ENCODE measurements around the gene BMP8B. TPM values are rescaled to one million over a fixed set of nuclear protein-coding genes. Genes with fewer than 3 reads are reported as not detected.
"Not testable (repeated sequence)": the region's sequence is repeated elsewhere in the genome, so short reads cannot be mapped to it uniquely, and the experiment has no call there.

BMP8B gene
- total RNA-seq, 2 donors from 2014 or later = 0.22 to 0.63 TPM

DNA sequence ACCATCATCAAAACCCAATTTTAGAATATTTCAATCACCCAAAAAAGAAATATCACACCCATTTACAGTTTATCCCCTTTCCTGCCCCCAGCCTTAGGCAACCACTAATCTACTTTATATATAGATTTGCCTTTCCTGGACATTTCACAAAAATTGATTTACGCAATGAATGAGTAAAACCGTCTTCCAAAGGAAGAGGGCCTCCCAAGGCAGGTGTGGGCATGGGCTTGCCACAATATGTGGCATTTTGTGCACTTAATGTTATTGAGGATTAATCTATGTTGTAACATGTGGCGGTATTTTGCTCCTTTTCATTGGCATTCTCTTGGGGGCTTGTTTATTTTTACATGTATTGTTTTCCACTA lies 11.8 kb upstream of the BMP8B start:
- DNase-seq (ENCODE audit: low spot score) = no peak
- H3K27me3 ChIP-seq = no peaks in the 10 kb centered on the region
- H3K36me3 ChIP-seq = no peaks in the 10 kb centered on the region
- H3K9me3 ChIP-seq = peaks cover 0 to 6% of the 10 kb centered on the region in 2 donors
- peaks cover 0 to 5% of the 10 kb centered on the region in 2 donors for H3K4me1 ChIP-seq
- no peak overlapping the region for H3K4me3 ChIP-seq
- H3K27ac ChIP-seq = no peak overlapping the region
- TF ChIP-seq CTCF (IDR thresholded peaks at IDR 0.05) = no peak

- Histone ChIP-seq H3K27me3 (no peaks in the 10 kb centered on the region), H3K4me3 (peak overlapping the region in 1 of 2 donors; percentile 21), H3K4me1 (peaks cover 0 to 5% of the 10 kb centered on the region in 2 donors), H3K36me3 (no peaks in the 10 kb centered on the region), H3K9me3 (peaks cover 0 to under 1% of the 10 kb centered on the region in 2 donors), H3K27ac (no peak overlapping the region)
- TF ChIP-seq CTCF (IDR thresholded peaks at IDR 0.05) = peak; percentile 61 to 75
- DNase-seq (ENCODE audit: low spot score) = peak; percentile 62
These were observed 11.3 kb upstream of the BMP8B start for GRCh38 chr1:39799770-39800470.

- peak overlapping the region in 1 of 2 donors; percentile 21 for H3K4me3 ChIP-seq
These were observed 10.4 kb upstream of the BMP8B start for GRCh38 chr1:39798859-39799769.

GRCh38 chr1:39795651-39796050 lies 7.0 kb upstream of the BMP8B start:
- Histone ChIP-seq H3K9me3 (no peaks in the 10 kb centered on the region), H3K27me3 (no peaks in the 10 kb centered on the region), H3K27ac (no peak overlapping the region), H3K4me1 (peaks cover 0 to 5% of the 10 kb centered on the region in 2 donors), H3K36me3 (no peaks in the 10 kb centered on the region), H3K4me3 (no peak overlapping the region)
- no peak for DNase-seq (ENCODE audit: low spot score)
- no peak for TF ChIP-seq CTCF (IDR thresholded peaks at IDR 0.05)

More at GRCh38 chr1:39798859-39799769, 10.4 kb upstream of the BMP8B start:
- H3K27me3 ChIP-seq, H3K4me1 ChIP-seq, H3K36me3 ChIP-seq, H3K27ac ChIP-seq, H3K9me3 ChIP-seq: not testable (repeated sequence)
- DNase-seq (ENCODE audit: low spot score) = peak; percentile 79

- H3K4me3 ChIP-seq = no peak overlapping the region
- no peaks in the 10 kb centered on the region for H3K9me3 ChIP-seq
- TF ChIP-seq CTCF (IDR thresholded peaks at IDR 0.05) = no peak
- H3K27ac ChIP-seq = no peak overlapping the region
- H3K27me3 ChIP-seq = peaks cover 0 to 5% of the 10 kb centered on the region in 2 donors
- no peaks in the 10 kb centered on the region for H3K4me1 ChIP-seq
- no peaks in the 10 kb centered on the region for H3K36me3 ChIP-seq
- DNase-seq (ENCODE audit: low spot score) = no peak
These were observed 3.2 kb upstream of the BMP8B start for GRCh38 chr1:39791838-39792237.

DNA sequence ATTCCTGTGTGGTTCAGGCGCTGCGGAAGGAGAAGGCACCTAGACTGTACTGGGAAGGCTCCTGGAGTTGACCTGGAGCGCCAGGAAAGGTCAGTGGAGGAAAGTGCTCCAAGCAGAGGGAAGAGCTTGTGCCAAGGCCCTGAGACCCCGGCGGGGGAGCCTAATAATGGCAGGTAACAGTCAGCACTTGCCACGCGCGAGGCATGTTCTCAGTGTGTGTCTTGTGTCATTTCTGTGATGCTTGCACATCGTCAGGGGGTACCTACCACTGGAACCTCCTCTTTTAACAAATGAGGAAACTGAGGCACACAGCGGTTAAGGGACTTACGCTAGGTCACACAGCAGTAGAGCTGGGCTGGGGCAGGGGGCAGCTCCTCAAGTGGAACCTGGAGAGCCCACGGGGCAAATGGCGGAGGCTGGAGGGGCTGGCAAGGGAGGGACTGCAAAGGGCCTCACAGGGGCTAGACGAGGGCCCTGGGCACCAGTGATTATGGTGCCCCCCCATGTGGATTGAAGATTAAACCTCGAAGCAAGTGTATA lies 976 bp upstream of the BMP8B start:
- no peak overlapping the region for H3K27ac ChIP-seq
- H3K36me3 ChIP-seq = no peaks in the 10 kb centered on the region
- DNase-seq (ENCODE audit: low spot score) = no peak
- peak overlapping the region in 1 of 2 donors; percentile 59 for H3K4me3 ChIP-seq
- TF ChIP-seq CTCF (IDR thresholded peaks at IDR 0.05) = no peak
- H3K9me3 ChIP-seq = no peaks in the 10 kb centered on the region
- peaks cover 0 to 5% of the 10 kb centered on the region in 2 donors for H3K27me3 ChIP-seq
- H3K4me1 ChIP-seq = no peaks in the 10 kb centered on the region

Measured in right atrium auricular region (tissue), 2 donors.